Uterus (tissue), 2 donors: Measurements from ENCODE around the gene SPATA9.

Experiments
- CTCF ChIP-seq, 4 experiments: fragments of 200-600 bp in 2 of 4; fragments of 450-650 bp in 2 of 4; sonication (generic) in 2 of 4; IDR thresholded peaks; one replicate each; pipeline ENCODE4 v1.5.1; 2016 to 2019; ENCODE audit warnings: antibody characterized with exemption in 4 of 4, mild to moderate bottlenecking in 2 of 4, moderate library complexity in 1 of 4
- POLR2A ChIP-seq, 2 donors: fragments of 450-650 bp; IDR thresholded peaks; one replicate each; pipeline ENCODE4 v1.6.1; 2016; ENCODE audit warnings: antibody characterized with exemption in 2 of 2, mild to moderate bottlenecking in 1 of 2, moderate library complexity in 1 of 2

GRCh38 chr5:95726811-95727763 is 44.3 kb upstream of the SPATA9 start:
- TF ChIP-seq CTCF (IDR thresholded peaks at IDR 0.05) = no peak
- TF ChIP-seq POLR2A (IDR thresholded peaks at IDR 0.05) = no peak
